HEK293 (cell line): ENCODE data around the gene CSAD.

Experiments
- CTCF ChIA-PET: fragments of 350-600 bp; formaldehyde crosslinking; extraction: SDS; loops from one replicate; lab custom pipeline; 2021; ENCODE audit warnings: antibody characterized with exemption; lab: Yijun Ruan, JAX
- POLR2A ChIA-PET: fragments of 300-600 bp; formaldehyde crosslinking; extraction: SDS; loops from one replicate; lab custom pipeline; 2020; ENCODE audit warnings: antibody characterized with exemption, inconsistent platforms; lab: Yijun Ruan, JAX
- H3K27ac ChIP-seq: fragments of 200-500 bp; sonication (Bioruptor generic); 2 replicates; pipeline ENCODE4 v1.5.1; 2014; ENCODE audit warnings: low read depth, low read length, control low read depth, inconsistent platforms; ENCODE audit errors: extremely low read depth
- H3K36me3 ChIP-seq, 2 experiments: fragments of 200-500 bp in 1 of 2; sonication (Bioruptor generic) in 1 of 2; 1 replicate in 1 of 2; 2 replicates in 1 of 2; pipeline ENCODE4 v1.5.1; 2014 to 2017; ENCODE audit warnings: inconsistent platforms in 2 of 2, low read length in 2 of 2; ENCODE audit not compliant: control insufficient read depth in 2 of 2, insufficient read depth in 1 of 2
- H3K4me1 ChIP-seq: fragments of 200-500 bp; sonication (Bioruptor generic); 2 replicates; pipeline ENCODE4 v1.5.1; 2014; ENCODE audit warnings: mild to moderate bottlenecking, low read length, inconsistent platforms; ENCODE audit not compliant: control insufficient read depth, insufficient read depth
- H3K4me3 ChIP-seq: 2 replicates; pipeline ENCODE4 v1.5.1; 2011; ENCODE audit warnings: low read depth, mild to moderate bottlenecking, control low read depth, low read length, moderate library complexity
- H3K9me3 ChIP-seq: fragments of 200-500 bp; sonication (Bioruptor generic); 2 replicates; pipeline ENCODE4 v1.5.1; 2014; ENCODE audit warnings: low read depth, low read length, inconsistent platforms; ENCODE audit not compliant: control insufficient read depth, insufficient read depth
- HOXC10 ChIP-seq: sonication (generic); formaldehyde crosslinking; IDR thresholded peaks from 2 replicates; pipeline ENCODE4 v1.8.1; 2023; ENCODE audit warnings: mild to moderate bottlenecking, missing genetic modification reagents
- KLF7 ChIP-seq: fragments of 450-650 bp; formaldehyde crosslinking; IDR thresholded peaks from 2 replicates; pipeline ENCODE4 v1.5.1; 2016; ENCODE audit warnings: missing biosample characterization, missing genetic modification characterization, borderline replicate concordance
- MZF1 ChIP-seq: fragments of 450-650 bp; formaldehyde crosslinking; IDR thresholded peaks from 2 replicates; pipeline ENCODE4 v1.5.1; 2017; ENCODE audit warnings: missing biosample characterization, missing genetic modification characterization, borderline replicate concordance
- REST ChIP-seq: fragments of 450-650 bp; formaldehyde crosslinking; IDR thresholded peaks from 2 replicates; pipeline ENCODE4 v1.5.1; 2016; ENCODE audit warnings: missing biosample characterization, missing genetic modification characterization
- ZBTB11 ChIP-seq: fragments of 450-650 bp; formaldehyde crosslinking; conservative IDR thresholded peaks from 2 replicates; pipeline ENCODE4 v1.5.1; 2016; ENCODE audit warnings: low read depth, missing biosample characterization, missing genetic modification characterization
- ZBTB26 ChIP-seq: fragments of 450-650 bp; formaldehyde crosslinking; optimal IDR thresholded peaks from 2 replicates; pipeline ENCODE3; 2016; ENCODE audit warnings: missing biosample characterization, mild to moderate bottlenecking, missing genetic modification characterization
- ZFP41 ChIP-seq: fragments of 450-650 bp; formaldehyde crosslinking; IDR thresholded peaks from 2 replicates; pipeline ENCODE4 v1.5.1; 2016; ENCODE audit warnings: missing biosample characterization, missing genetic modification characterization, borderline replicate concordance
- ZNF155 ChIP-seq: fragments of 450-650 bp; formaldehyde crosslinking; IDR thresholded peaks from 2 replicates; pipeline ENCODE4 v1.5.1; 2016; ENCODE audit warnings: missing biosample characterization, missing genetic modification characterization
- ZNF174 ChIP-seq: fragments of 450-650 bp; formaldehyde crosslinking; IDR thresholded peaks from 2 replicates; pipeline ENCODE4 v1.5.0; 2017; ENCODE audit warnings: missing biosample characterization, mild to moderate bottlenecking, missing genetic modification characterization
- ZNF404 ChIP-seq: fragments of 450-650 bp; formaldehyde crosslinking; IDR thresholded peaks from 2 replicates; pipeline ENCODE4 v1.5.1; 2017; ENCODE audit warnings: missing biosample characterization, missing genetic modification characterization
- ZNF449 ChIP-seq: fragments of 450-650 bp; formaldehyde crosslinking; IDR thresholded peaks from 2 replicates; pipeline ENCODE4 v1.5.1; 2017; ENCODE audit warnings: missing biosample characterization, mild to moderate bottlenecking, missing genetic modification characterization, moderate library complexity
- ZNF518A ChIP-seq: fragments of 450-650 bp; formaldehyde crosslinking; conservative IDR thresholded peaks from 2 replicates; pipeline ENCODE4 v1.5.1; 2016; ENCODE audit warnings: low read depth, missing biosample characterization, missing genetic modification characterization
- ZNF530 ChIP-seq: fragments of 450-650 bp; formaldehyde crosslinking; IDR thresholded peaks from 2 replicates; pipeline ENCODE4 v1.5.1; 2016; ENCODE audit warnings: low read depth, missing biosample characterization, missing genetic modification characterization
- ZNF664 ChIP-seq: fragments of 450-650 bp; formaldehyde crosslinking; IDR thresholded peaks from 2 replicates; pipeline ENCODE4 v1.5.1; 2016; ENCODE audit warnings: missing biosample characterization, missing genetic modification characterization

Gene CSAD

GRCh38 chr12:53208877-53209463 is 28.2 kb upstream of the CSAD start:
- H3K27ac ChIP-seq = no peak overlapping the region
- H3K4me1 ChIP-seq = no peaks in the 10 kb centered on the region
- no peak overlapping the region for H3K4me3 ChIP-seq
- ChIA-PET CTCF (interaction anchor here (1.0 to 11.6 kb wide), 6 partner anchors 10 to 112 kb away, joined by 3 to 144 read pairs (median 7); partner anchors contain the start of genes AAAS and ESPL1), POLR2A (no interaction called here)
- no peak for TF ChIP-seq ZNF404 (tag by site-specific recombination)
- peak; percentile 93 for TF ChIP-seq ZNF664 (tag by site-specific recombination)
- no peak for TF ChIP-seq ZBTB11 (tag by site-specific recombination)
- TF ChIP-seq HOXC10 = no peak
- TF ChIP-seq ZBTB26 (tag by site-specific recombination) = no peak
- peaks cover 0 to 29% of the 10 kb centered on the region in 2 experiments; a peak in 1 of 3 replicates for H3K36me3 ChIP-seq
- no peaks in the 10 kb centered on the region for H3K9me3 ChIP-seq

- peaks cover 0 to 24% of the 10 kb centered on the region in 2 experiments; a peak in 1 of 3 replicates for H3K36me3 ChIP-seq
- H3K4me3 ChIP-seq = no peak overlapping the region
- CTCF ChIA-PET = interaction anchor here (0.9 to 11.6 kb wide), 8 partner anchors 10 to 143 kb away, joined by 3 to 144 read pairs (median 4); partner anchors contain the start of genes AAAS and ESPL1
- H3K4me1 ChIP-seq = no peaks in the 10 kb centered on the region
- H3K9me3 ChIP-seq = no peaks in the 10 kb centered on the region
- POLR2A ChIA-PET = no interaction called here
- H3K27ac ChIP-seq = no peak overlapping the region
- no peak for TF ChIP-seq ZBTB26 (tag by site-specific recombination)
- TF ChIP-seq ZNF518A = no peak
- no peak for TF ChIP-seq ZNF174 (tag by site-specific recombination)
- no peak for TF ChIP-seq KLF7
- TF ChIP-seq ZNF449 (tag by site-specific recombination) = no peak
- TF ChIP-seq ZFP41 (tag by site-specific recombination) = no peak
- TF ChIP-seq REST (tag by site-specific recombination) = no peak
- no peak for TF ChIP-seq ZNF530
- TF ChIP-seq ZNF155 (tag by site-specific recombination) = no peak
- no peak for TF ChIP-seq MZF1 (tag by site-specific recombination)
Measured at GRCh38 chr12:53208435-53208834, 27.7 kb upstream of the CSAD start.
